ENCODE results near the gene OR6S1. TPM values are rescaled to one million over a fixed set of nuclear protein-coding genes. Genes with fewer than 3 reads are reported as not detected.

OR6S1 gene
- total RNA-seq, 1 experiment from 2014 or later = not detected

DNA sequence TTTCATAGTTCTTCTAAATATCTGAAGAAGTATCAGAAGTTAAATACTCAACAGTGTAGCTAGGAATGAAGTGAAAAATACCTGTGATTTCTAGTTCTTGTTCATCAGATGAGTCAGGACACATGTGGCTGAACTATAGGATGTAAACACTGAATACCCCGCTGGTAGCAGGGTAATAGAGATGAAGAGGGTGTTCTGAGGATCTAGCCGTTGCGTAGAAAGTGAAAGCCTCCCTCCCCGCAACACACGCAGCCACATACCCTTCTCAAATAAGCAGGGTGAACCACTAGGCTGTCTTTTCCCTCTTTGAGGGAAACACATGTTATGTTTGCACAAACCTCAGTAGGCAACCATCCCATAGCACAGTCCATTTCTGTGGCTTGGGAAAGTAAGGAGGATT is 33.9 kb downstream of the OR6S1 start:
- H3K27me3 Mint-ChIP-seq (ENCODE audit: low read depth) = no peaks in the 10 kb centered on the region
- ATAC-seq = no peak
- no peaks in the 10 kb centered on the region for H3K36me3 Mint-ChIP-seq
- DNase-seq (ENCODE audit: low spot score) = no peak
- H3K4me3 Mint-ChIP-seq = no peak overlapping the region
- no peaks in the 10 kb centered on the region for H3K9me3 Mint-ChIP-seq
- ChIA-PET POLR2A (interaction anchor here (1.1 to 1.7 kb wide), 3 partner anchors 50 to 146 kb away, joined by 3 read pairs; partner anchors contain the start of gene PIP4P1), CTCF (interaction anchor here (0.6 to 5.2 kb wide), 11 partner anchors 50 to 264 kb away, joined by 3 to 64 read pairs (median 5); partner anchors contain the start of genes PARP2 and PNP)
- peaks cover 11% of the 10 kb centered on the region for H3K4me1 Mint-ChIP-seq
- no peak overlapping the region; the same call in 1 of the 2 replicates for H3K27ac Mint-ChIP-seq
- TF ChIP-seq NR3C1 (CRISPR knock-in tag; conservative IDR thresholded peaks at IDR 0.05; ENCODE audit: low read depth) (no peak), TEAD1 (CRISPR knock-in tag; IDR thresholded peaks at IDR 0.05) (no peak), ZNF263 (CRISPR knock-in tag; IDR thresholded peaks at IDR 0.05; ENCODE audit: low read depth) (no peak), NFYB (CRISPR knock-in tag; conservative IDR thresholded peaks at IDR 0.05; ENCODE audit: low read depth) (no peak), TP53 (CRISPR knock-in tag; IDR thresholded peaks at IDR 0.05) (no peak), JAZF1 (CRISPR knock-in tag; IDR thresholded peaks at IDR 0.05) (no peak), ZNF423 (CRISPR knock-in tag; IDR thresholded peaks at IDR 0.05) (no peak), TCF7 (CRISPR knock-in tag; IDR thresholded peaks at IDR 0.05; ENCODE audit: low read depth) (no peak), ELF4 (CRISPR knock-in tag; IDR thresholded peaks at IDR 0.05; ENCODE audit: low read depth) (no peak), RELA (CRISPR knock-in tag; IDR thresholded peaks at IDR 0.05; ENCODE audit: borderline replicate concordance) (no peak)
- TF ChIP-seq, protein P1, sequence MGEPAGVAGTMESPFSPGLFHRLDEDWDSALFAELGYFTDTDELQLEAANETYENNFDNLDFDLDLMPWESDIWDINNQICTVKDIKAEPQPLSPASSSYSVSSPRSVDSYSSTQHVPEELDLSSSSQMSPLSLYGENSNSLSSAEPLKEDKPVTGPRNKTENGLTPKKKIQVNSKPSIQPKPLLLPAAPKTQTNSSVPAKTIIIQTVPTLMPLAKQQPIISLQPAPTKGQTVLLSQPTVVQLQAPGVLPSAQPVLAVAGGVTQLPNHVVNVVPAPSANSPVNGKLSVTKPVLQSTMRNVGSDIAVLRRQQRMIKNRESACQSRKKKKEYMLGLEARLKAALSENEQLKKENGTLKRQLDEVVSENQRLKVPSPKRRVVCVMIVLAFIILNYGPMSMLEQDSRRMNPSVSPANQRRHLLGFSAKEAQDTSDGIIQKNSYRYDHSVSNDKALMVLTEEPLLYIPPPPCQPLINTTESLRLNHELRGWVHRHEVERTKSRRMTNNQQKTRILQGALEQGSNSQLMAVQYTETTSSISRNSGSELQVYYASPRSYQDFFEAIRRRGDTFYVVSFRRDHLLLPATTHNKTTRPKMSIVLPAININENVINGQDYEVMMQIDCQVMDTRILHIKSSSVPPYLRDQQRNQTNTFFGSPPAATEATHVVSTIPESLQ (CRISPR knock-in tag; IDR thresholded peaks at IDR 0.05) = no peak
- TF ChIP-seq, protein P2, sequence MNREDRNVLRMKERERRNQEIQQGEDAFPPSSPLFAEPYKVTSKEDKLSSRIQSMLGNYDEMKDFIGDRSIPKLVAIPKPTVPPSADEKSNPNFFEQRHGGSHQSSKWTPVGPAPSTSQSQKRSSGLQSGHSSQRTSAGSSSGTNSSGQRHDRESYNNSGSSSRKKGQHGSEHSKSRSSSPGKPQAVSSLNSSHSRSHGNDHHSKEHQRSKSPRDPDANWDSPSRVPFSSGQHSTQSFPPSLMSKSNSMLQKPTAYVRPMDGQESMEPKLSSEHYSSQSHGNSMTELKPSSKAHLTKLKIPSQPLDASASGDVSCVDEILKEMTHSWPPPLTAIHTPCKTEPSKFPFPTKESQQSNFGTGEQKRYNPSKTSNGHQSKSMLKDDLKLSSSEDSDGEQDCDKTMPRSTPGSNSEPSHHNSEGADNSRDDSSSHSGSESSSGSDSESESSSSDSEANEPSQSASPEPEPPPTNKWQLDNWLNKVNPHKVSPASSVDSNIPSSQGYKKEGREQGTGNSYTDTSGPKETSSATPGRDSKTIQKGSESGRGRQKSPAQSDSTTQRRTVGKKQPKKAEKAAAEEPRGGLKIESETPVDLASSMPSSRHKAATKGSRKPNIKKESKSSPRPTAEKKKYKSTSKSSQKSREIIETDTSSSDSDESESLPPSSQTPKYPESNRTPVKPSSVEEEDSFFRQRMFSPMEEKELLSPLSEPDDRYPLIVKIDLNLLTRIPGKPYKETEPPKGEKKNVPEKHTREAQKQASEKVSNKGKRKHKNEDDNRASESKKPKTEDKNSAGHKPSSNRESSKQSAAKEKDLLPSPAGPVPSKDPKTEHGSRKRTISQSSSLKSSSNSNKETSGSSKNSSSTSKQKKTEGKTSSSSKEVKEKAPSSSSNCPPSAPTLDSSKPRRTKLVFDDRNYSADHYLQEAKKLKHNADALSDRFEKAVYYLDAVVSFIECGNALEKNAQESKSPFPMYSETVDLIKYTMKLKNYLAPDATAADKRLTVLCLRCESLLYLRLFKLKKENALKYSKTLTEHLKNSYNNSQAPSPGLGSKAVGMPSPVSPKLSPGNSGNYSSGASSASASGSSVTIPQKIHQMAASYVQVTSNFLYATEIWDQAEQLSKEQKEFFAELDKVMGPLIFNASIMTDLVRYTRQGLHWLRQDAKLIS (CRISPR knock-in tag; IDR thresholded peaks at IDR 0.05; ENCODE audit: borderline replicate concordance) = no peak
- TF ChIP-seq, protein P3, sequence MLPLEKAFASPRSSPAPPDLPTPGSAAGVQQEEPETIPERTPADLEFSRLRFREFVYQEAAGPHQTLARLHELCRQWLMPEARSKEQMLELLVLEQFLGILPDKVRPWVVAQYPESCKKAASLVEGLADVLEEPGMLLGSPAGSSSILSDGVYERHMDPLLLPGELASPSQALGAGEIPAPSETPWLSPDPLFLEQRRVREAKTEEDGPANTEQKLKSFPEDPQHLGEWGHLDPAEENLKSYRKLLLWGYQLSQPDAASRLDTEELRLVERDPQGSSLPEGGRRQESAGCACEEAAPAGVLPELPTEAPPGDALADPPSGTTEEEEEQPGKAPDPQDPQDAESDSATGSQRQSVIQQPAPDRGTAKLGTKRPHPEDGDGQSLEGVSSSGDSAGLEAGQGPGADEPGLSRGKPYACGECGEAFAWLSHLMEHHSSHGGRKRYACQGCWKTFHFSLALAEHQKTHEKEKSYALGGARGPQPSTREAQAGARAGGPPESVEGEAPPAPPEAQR (CRISPR knock-in tag; IDR thresholded peaks at IDR 0.05) = no peak
- TF ChIP-seq, protein P4, sequence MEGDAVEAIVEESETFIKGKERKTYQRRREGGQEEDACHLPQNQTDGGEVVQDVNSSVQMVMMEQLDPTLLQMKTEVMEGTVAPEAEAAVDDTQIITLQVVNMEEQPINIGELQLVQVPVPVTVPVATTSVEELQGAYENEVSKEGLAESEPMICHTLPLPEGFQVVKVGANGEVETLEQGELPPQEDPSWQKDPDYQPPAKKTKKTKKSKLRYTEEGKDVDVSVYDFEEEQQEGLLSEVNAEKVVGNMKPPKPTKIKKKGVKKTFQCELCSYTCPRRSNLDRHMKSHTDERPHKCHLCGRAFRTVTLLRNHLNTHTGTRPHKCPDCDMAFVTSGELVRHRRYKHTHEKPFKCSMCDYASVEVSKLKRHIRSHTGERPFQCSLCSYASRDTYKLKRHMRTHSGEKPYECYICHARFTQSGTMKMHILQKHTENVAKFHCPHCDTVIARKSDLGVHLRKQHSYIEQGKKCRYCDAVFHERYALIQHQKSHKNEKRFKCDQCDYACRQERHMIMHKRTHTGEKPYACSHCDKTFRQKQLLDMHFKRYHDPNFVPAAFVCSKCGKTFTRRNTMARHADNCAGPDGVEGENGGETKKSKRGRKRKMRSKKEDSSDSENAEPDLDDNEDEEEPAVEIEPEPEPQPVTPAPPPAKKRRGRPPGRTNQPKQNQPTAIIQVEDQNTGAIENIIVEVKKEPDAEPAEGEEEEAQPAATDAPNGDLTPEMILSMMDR (IDR thresholded peaks at IDR 0.05) = no peak
- TF ChIP-seq, protein P5, sequence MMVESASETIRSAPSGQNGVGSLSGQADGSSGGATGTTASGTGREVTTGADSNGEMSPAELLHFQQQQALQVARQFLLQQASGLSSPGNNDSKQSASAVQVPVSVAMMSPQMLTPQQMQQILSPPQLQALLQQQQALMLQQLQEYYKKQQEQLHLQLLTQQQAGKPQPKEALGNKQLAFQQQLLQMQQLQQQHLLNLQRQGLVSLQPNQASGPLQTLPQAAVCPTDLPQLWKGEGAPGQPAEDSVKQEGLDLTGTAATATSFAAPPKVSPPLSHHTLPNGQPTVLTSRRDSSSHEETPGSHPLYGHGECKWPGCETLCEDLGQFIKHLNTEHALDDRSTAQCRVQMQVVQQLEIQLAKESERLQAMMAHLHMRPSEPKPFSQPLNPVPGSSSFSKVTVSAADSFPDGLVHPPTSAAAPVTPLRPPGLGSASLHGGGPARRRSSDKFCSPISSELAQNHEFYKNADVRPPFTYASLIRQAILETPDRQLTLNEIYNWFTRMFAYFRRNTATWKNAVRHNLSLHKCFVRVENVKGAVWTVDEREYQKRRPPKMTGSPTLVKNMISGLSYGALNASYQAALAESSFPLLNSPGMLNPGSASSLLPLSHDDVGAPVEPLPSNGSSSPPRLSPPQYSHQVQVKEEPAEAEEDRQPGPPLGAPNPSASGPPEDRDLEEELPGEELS (CRISPR knock-in tag; IDR thresholded peaks at IDR 0.05) = no peak
- TF ChIP-seq, protein P6, sequence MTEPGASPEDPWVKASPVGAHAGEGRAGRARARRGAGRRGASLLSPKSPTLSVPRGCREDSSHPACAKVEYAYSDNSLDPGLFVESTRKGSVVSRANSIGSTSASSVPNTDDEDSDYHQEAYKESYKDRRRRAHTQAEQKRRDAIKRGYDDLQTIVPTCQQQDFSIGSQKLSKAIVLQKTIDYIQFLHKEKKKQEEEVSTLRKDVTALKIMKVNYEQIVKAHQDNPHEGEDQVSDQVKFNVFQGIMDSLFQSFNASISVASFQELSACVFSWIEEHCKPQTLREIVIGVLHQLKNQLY (CRISPR knock-in tag; IDR thresholded peaks at IDR 0.05) = no peak
- TF ChIP-seq, protein P7, sequence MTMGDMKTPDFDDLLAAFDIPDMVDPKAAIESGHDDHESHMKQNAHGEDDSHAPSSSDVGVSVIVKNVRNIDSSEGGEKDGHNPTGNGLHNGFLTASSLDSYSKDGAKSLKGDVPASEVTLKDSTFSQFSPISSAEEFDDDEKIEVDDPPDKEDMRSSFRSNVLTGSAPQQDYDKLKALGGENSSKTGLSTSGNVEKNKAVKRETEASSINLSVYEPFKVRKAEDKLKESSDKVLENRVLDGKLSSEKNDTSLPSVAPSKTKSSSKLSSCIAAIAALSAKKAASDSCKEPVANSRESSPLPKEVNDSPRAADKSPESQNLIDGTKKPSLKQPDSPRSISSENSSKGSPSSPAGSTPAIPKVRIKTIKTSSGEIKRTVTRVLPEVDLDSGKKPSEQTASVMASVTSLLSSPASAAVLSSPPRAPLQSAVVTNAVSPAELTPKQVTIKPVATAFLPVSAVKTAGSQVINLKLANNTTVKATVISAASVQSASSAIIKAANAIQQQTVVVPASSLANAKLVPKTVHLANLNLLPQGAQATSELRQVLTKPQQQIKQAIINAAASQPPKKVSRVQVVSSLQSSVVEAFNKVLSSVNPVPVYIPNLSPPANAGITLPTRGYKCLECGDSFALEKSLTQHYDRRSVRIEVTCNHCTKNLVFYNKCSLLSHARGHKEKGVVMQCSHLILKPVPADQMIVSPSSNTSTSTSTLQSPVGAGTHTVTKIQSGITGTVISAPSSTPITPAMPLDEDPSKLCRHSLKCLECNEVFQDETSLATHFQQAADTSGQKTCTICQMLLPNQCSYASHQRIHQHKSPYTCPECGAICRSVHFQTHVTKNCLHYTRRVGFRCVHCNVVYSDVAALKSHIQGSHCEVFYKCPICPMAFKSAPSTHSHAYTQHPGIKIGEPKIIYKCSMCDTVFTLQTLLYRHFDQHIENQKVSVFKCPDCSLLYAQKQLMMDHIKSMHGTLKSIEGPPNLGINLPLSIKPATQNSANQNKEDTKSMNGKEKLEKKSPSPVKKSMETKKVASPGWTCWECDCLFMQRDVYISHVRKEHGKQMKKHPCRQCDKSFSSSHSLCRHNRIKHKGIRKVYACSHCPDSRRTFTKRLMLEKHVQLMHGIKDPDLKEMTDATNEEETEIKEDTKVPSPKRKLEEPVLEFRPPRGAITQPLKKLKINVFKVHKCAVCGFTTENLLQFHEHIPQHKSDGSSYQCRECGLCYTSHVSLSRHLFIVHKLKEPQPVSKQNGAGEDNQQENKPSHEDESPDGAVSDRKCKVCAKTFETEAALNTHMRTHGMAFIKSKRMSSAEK (CRISPR knock-in tag; IDR thresholded peaks at IDR 0.05; ENCODE audit: borderline replicate concordance) = no peak
- TF ChIP-seq, protein P8, sequence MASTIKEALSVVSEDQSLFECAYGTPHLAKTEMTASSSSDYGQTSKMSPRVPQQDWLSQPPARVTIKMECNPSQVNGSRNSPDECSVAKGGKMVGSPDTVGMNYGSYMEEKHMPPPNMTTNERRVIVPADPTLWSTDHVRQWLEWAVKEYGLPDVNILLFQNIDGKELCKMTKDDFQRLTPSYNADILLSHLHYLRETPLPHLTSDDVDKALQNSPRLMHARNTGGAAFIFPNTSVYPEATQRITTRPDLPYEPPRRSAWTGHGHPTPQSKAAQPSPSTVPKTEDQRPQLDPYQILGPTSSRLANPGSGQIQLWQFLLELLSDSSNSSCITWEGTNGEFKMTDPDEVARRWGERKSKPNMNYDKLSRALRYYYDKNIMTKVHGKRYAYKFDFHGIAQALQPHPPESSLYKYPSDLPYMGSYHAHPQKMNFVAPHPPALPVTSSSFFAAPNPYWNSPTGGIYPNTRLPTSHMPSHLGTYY (CRISPR knock-in tag; IDR thresholded peaks at IDR 0.05) = no peak
